Measurements from ENCODE around the gene GJB4.
"Not testable (repeated sequence)": the region's sequence is repeated elsewhere in the genome, so short reads cannot be mapped to it uniquely, and the experiment has no call there.

Gene GJB4

GRCh38 chr1:34762474-34763141 is 3.1 kb downstream of the GJB4 start:
- H3K4me3 ChIP-seq (ENCODE audit: control insufficient read depth, low read depth, low read length) = no peak overlapping the region
- no peak for TF ChIP-seq CTCF (conservative IDR thresholded peaks at IDR 0.05; ENCODE audit: control insufficient read depth, insufficient read depth, low read depth, low read length)
- DNase-seq (ENCODE audit: low read depth) = no peak

GRCh38 chr1:34763142-34763781 is 3.7 kb downstream of the GJB4 start:
- peak; percentile 9 for DNase-seq (ENCODE audit: low read depth)
- H3K4me3 ChIP-seq (ENCODE audit: control insufficient read depth, low read depth, low read length) = no peak overlapping the region
- TF ChIP-seq CTCF (conservative IDR thresholded peaks at IDR 0.05; ENCODE audit: control insufficient read depth, insufficient read depth, low read depth, low read length) = no peak

- no peak overlapping the region for H3K4me3 ChIP-seq (ENCODE audit: control insufficient read depth, low read depth, low read length)
- DNase-seq (ENCODE audit: low read depth) = no peak
- no peak for TF ChIP-seq CTCF (conservative IDR thresholded peaks at IDR 0.05; ENCODE audit: control insufficient read depth, insufficient read depth, low read depth, low read length)
These were observed 9.3 kb downstream of the GJB4 start for GRCh38 chr1:34768856-34769255.

GRCh38 chr1:34770891-34771504 is 11.5 kb downstream of the GJB4 start:
- no peak for TF ChIP-seq CTCF (conservative IDR thresholded peaks at IDR 0.05; ENCODE audit: control insufficient read depth, insufficient read depth, low read depth, low read length)
- no peak for DNase-seq (ENCODE audit: low read depth)
- no peak overlapping the region for H3K4me3 ChIP-seq (ENCODE audit: control insufficient read depth, low read depth, low read length)

GRCh38 chr1:34771573-34772371 is 12.2 kb downstream of the GJB4 start:
- no peak for DNase-seq (ENCODE audit: low read depth)
- no peak for TF ChIP-seq CTCF (conservative IDR thresholded peaks at IDR 0.05; ENCODE audit: control insufficient read depth, insufficient read depth, low read depth, low read length)
- no peak overlapping the region for H3K4me3 ChIP-seq (ENCODE audit: control insufficient read depth, low read depth, low read length)

- DNase-seq (ENCODE audit: low read depth); H3K4me3 ChIP-seq (ENCODE audit: control insufficient read depth, low read depth, low read length): not testable (repeated sequence)
These were observed 13.6 kb downstream of the GJB4 start for GRCh38 chr1:34773114-34773513.

GRCh38 chr1:34774957-34775356 is 15.4 kb downstream of the GJB4 start:
- no peak overlapping the region for H3K4me3 ChIP-seq (ENCODE audit: control insufficient read depth, low read depth, low read length)
- no peak for TF ChIP-seq CTCF (conservative IDR thresholded peaks at IDR 0.05; ENCODE audit: control insufficient read depth, insufficient read depth, low read depth, low read length)
- DNase-seq (ENCODE audit: low read depth) = no peak
